Measurements from ENCODE around the gene THRA. TPM values are rescaled to one million over a fixed set of nuclear protein-coding genes. Genes with fewer than 3 reads are reported as not detected.

Gene THRA
- total and polyA plus RNA-seq, 2 of the 8 experiments (the other 6 are each of a cell fraction or from before 2014, with no cell fraction given) = 6.4 to 10.2 TPM

DNA sequence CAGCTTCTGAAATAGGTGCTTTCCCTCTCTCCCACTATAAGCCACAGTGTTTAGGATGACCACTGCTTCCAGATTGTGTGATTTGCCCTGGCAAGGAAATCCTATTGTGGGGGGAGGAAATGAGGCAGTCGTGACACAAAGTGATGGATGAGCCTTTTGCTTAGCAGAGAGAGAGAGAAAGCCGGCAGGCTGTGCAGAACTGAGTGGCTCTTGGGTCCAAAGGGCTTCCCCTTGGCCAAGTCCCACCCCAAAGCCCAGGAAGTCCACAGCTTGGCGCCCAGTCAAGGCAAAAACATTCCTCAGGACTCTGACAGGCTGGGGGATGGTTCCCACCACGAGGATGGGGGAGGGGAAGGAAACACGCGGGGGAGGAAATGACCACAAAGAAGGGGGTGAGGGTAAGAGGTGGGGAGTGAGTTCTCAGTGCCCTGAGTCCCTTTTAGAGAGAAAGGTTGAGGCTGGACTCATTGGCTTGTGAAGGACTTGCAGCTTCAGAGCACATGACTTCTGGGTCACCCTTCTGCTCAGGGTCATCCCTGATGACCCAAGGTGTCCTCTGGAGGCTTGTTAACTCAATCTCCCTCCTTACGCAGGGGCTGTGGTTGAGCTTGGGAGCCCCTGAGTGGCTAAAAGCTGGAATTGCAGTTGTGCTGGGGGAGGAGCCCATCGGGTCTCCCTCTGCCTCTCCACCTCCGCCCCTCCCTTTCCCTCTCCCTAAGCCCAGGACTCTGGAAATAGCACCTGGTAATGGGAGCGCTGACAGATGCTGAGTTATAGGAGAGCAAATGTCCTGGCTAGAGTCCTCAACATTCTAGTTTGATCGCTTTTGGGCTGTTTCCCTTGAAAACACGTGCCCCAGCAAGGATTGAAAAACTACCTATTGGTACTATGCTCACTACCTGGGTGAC lies 48.7 kb downstream of the THRA start (continued):
- 0 out of 2 replicates have a peak, but pooled peaks have one; percentile 51 for TF ChIP-seq JUND (IDR thresholded peaks at IDR 0.05; ENCODE audit: low read length)
- no peak for TF ChIP-seq CBX8 (IDR thresholded peaks at IDR 0.05; ENCODE audit: borderline replicate concordance, low read depth, low read length)
- TF ChIP-seq, protein P1, sequence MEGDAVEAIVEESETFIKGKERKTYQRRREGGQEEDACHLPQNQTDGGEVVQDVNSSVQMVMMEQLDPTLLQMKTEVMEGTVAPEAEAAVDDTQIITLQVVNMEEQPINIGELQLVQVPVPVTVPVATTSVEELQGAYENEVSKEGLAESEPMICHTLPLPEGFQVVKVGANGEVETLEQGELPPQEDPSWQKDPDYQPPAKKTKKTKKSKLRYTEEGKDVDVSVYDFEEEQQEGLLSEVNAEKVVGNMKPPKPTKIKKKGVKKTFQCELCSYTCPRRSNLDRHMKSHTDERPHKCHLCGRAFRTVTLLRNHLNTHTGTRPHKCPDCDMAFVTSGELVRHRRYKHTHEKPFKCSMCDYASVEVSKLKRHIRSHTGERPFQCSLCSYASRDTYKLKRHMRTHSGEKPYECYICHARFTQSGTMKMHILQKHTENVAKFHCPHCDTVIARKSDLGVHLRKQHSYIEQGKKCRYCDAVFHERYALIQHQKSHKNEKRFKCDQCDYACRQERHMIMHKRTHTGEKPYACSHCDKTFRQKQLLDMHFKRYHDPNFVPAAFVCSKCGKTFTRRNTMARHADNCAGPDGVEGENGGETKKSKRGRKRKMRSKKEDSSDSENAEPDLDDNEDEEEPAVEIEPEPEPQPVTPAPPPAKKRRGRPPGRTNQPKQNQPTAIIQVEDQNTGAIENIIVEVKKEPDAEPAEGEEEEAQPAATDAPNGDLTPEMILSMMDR (IDR thresholded peaks at IDR 0.05; ENCODE audit: control extremely low read depth in 1 of 3, insufficient read depth in 1 of 3, low read depth in 1 of 3, low read length in 3 of 3) = peak; percentile 70 to 86 (median 79)
- TF ChIP-seq SIRT6 (IDR thresholded peaks at IDR 0.05; ENCODE audit: low read length) = no peak
- TF ChIP-seq POU5F1 (IDR thresholded peaks at IDR 0.05; ENCODE audit: low read depth, low read length) = no peak
- peak; percentile 75 for TF ChIP-seq MAX (IDR thresholded peaks at IDR 0.05)
- TF ChIP-seq YY1 (IDR thresholded peaks at IDR 0.05; ENCODE audit: low read depth, low read length) = no peak
- no peak for TF ChIP-seq CEBPB (IDR thresholded peaks at IDR 0.05; ENCODE audit: low read depth, low read length)
- TF ChIP-seq, protein P2, sequence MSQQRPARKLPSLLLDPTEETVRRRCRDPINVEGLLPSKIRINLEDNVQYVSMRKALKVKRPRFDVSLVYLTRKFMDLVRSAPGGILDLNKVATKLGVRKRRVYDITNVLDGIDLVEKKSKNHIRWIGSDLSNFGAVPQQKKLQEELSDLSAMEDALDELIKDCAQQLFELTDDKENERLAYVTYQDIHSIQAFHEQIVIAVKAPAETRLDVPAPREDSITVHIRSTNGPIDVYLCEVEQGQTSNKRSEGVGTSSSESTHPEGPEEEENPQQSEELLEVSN (IDR thresholded peaks at IDR 0.05) = peak; percentile 32; the same call in 1 of the 2 replicates
- no peak for TF ChIP-seq SRF (IDR thresholded peaks at IDR 0.05; ENCODE audit: low read depth, low read length)
- TF ChIP-seq MAFK (IDR thresholded peaks at IDR 0.05; ENCODE audit: low read depth, low read length) = no peak
- no peak for TF ChIP-seq JUN (IDR thresholded peaks at IDR 0.05; ENCODE audit: low read depth, low read length)
- TF ChIP-seq TCF12 (IDR thresholded peaks at IDR 0.05; ENCODE audit: low read depth, low read length) = no peak
- no peak for TF ChIP-seq BACH1 (IDR thresholded peaks at IDR 0.05; ENCODE audit: low read length)
- peak; percentile 64; the same call in 1 of the 2 replicates for TF ChIP-seq KDM1A (IDR thresholded peaks at IDR 0.05; ENCODE audit: borderline replicate concordance, low read length)
- no peak for TF ChIP-seq BRCA1 (IDR thresholded peaks at IDR 0.05; ENCODE audit: low read depth, low read length)
- TF ChIP-seq RFX5 (IDR thresholded peaks at IDR 0.05; ENCODE audit: borderline replicate concordance, low read depth, low read length) = no peak
- TF ChIP-seq RXRA (IDR thresholded peaks at IDR 0.05; ENCODE audit: insufficient read depth, low read depth, low read length) = 0 out of 2 replicates have a peak, but pooled peaks have one; percentile 60
- TF ChIP-seq NANOG (IDR thresholded peaks at IDR 0.05; ENCODE audit: insufficient read depth, low read depth, low read length, poor library complexity, severe bottlenecking) = no peak
- peak; percentile 44; the same call in 1 of the 2 replicates for TF ChIP-seq TAF1 (IDR thresholded peaks at IDR 0.05; ENCODE audit: low read depth, low read length)
- peak; percentile 86 for TF ChIP-seq ASH2L (IDR thresholded peaks at IDR 0.05; ENCODE audit: low read length)

All from H1 (cell line).